Sigmoid colon (tissue), 4 donors: ENCODE results near the gene ULBP2.
"Not testable (repeated sequence)": the region's sequence is repeated elsewhere in the genome, so short reads cannot be mapped to it uniquely, and the experiment has no call there.

Experiments used
- CTCF ChIP-seq, 4 experiments: fragments of 450-650 bp in 3 of 4; fragments of 200-600 bp in 1 of 4; IDR thresholded peaks; one replicate each; pipeline ENCODE4 v1.5.1; 2016 to 2019; ENCODE audit warnings: antibody characterized with exemption in 4 of 4, mild to moderate bottlenecking in 3 of 4, moderate library complexity in 2 of 4
- EP300 ChIP-seq, 4 donors: sonication (generic); formaldehyde crosslinking; IDR thresholded peaks; one replicate each; pipeline ENCODE4 v1.6.1; 2017; ENCODE audit warnings: antibody characterized with exemption in 4 of 4

DNA sequence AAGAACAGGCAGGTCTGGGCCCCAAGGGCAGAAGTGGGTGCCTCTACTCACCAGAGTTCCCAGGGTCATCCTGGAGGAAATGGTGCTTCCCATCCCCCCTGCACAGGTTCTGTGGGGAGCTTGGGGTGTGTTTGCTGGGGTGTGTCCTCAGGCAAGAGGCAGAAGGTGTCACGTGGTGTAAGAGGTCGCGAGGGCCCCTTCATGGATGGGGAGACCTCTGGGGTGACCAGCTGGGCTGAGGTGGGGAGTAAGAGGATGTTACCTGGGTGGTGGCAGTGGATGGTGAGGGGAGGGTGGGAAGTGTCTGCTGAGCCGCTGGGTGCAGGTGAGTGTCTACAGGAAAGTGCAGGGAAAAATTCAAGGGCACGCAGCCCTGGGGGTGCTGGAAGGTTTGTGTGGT is 19.7 kb upstream of the ULBP2 start:
- TF ChIP-seq EP300, CTCF (IDR thresholded peaks at IDR 0.05): not testable (repeated sequence)
